Choroid plexus epithelial cell (primary cell): ENCODE measurements around the gene TAAR5.
"Not testable (repeated sequence)": the region's sequence is repeated elsewhere in the genome, so short reads cannot be mapped to it uniquely, and the experiment has no call there.

ENCODE experiments used
- DNase-seq: peaks from one replicate; pipeline ENCODE4 v3.0.0-alpha.2; 2010; ENCODE audit warnings: low read depth
- H3K4me3 ChIP-seq: 2 replicates; pipeline ENCODE4 v1.5.1; 2011; ENCODE audit warnings: low read depth, mild to moderate bottlenecking, control low read depth, low read length, moderate library complexity
- CTCF ChIP-seq: conservative IDR thresholded peaks from 2 replicates; pipeline ENCODE4 v1.5.1; 2011; ENCODE audit warnings: low read depth, mild to moderate bottlenecking, control low read depth, inconsistent platforms, low read length, moderate library complexity

The TAAR5 gene

DNA sequence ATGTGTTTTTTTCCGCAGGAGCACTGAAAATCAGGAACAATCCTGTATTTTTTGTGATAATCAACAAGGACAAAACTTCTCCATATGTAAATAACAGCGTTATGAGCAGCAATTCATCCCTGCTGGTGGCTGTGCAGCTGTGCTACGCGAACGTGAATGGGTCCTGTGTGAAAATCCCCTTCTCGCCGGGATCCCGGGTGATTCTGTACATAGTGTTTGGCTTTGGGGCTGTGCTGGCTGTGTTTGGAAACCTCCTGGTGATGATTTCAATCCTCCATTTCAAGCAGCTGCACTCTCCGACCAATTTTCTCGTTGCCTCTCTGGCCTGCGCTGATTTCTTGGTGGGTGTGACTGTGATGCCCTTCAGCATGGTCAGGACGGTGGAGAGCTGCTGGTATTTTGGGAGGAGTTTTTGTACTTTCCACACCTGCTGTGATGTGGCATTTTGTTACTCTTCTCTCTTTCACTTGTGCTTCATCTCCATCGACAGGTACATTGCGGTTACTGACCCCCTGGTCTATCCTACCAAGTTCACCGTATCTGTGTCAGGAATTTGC lies 19.2 kb downstream of the TAAR5 start, which contains the start of gene TAAR6:
TAAR6 (plus strand) TSS at position 102 of the 557 bp plus-strand sequence; CDS start at position 102, 0 bp downstream.
- H3K4me3 ChIP-seq, result no peak within 1 kb of the TSS
- TF ChIP-seq CTCF, result no peak
- no peak for DNase-seq

DNA sequence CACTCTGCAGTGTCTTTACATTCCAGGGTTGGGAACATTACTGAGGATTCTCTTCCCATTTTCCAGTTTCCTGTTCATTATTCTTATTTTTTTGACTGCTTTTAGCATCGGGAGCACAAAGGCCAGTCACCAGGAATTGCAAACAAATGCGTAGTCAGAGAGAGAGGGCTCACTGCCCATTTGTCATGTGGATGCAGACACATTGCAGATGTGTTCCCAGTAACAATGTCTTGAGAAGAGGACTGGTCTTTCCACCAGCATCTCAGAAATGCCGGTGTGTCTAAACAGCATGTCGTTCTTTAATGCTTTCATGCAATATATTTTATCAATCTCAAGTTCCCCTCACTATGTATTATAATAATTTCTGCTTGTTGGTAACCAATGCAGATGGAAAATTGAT lies 20.4 kb downstream of the TAAR5 start:
- DNase-seq, result no peak
- no peak for TF ChIP-seq CTCF
- H3K4me3 ChIP-seq, result no peak overlapping the region

- no peak for DNase-seq
- H3K4me3 ChIP-seq, result no peak overlapping the region
- no peak for TF ChIP-seq CTCF
Observed at GRCh38 chr6:132568611-132569010, 20.9 kb downstream of the TAAR5 start.

GRCh38 chr6:132567566-132567965 lies 22.0 kb downstream of the TAAR5 start:
- no peak overlapping the region for H3K4me3 ChIP-seq
- no peak for TF ChIP-seq CTCF
- DNase-seq, result no peak

DNA sequence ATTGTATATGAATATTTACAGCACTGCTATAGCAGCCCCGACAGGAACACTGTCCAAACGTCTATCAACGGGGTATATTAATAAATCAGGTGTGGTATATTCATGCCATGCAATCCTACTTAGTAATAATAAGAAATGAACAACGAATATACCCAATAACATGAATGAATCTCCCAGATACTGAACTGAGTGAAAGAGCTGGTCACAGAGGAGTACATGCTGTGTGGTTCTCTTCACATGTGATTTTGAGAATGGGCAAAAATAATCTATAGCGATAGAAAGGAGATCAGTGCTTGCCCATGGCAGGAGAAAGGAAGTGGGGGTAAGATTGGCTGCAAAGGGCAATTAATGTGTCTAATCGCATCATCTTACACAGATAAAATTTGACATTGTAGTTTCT lies 23.1 kb downstream of the TAAR5 start:
- TF ChIP-seq CTCF, result no peak
- DNase-seq, result no peak
- H3K4me3 ChIP-seq, result no peak overlapping the region

- H3K4me3 ChIP-seq, DNase-seq: not testable (repeated sequence)
Observed at GRCh38 chr6:132560087-132560486, 29.5 kb downstream of the TAAR5 start.

DNA sequence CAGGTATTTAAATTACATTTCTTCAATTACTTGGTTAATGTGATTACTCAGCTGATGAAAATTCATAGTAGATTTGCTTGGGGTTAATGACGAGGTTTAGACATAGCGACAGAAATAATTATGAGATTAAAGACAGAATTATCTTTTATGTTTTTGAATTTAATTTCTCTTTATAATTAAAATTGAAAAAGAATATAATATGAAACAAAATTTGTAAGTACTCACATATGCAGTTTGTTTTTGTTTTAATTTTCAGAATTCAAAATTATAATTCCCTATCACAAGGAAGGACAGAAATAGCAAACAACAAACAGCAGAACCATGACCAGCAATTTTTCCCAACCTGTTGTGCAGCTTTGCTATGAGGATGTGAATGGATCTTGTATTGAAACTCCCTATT lies 37.2 kb downstream of the TAAR5 start, which contains the start of gene TAAR8:
TAAR8 (plus strand) TSS at position 301 of the 400 bp plus-strand sequence; CDS start at position 322, 21 bp downstream.
- no peak for TF ChIP-seq CTCF
- H3K4me3 ChIP-seq, result no peak within 1 kb of the TSS
- DNase-seq, result no peak
